Mucosa of descending colon (tissue), 3 donors: ENCODE measurements around the gene SLC43A3. TPM values are rescaled to one million over a fixed set of nuclear protein-coding genes. Genes with fewer than 3 reads are reported as not detected.

Source experiments
- ATAC-seq: fragments of 200-7000 bp; cut with Tn5 transposase; one replicate; pipeline ENCODE4 v1.9.1; 2020; ENCODE audit warnings: mild to moderate bottlenecking, moderate library complexity
- DNase-seq, 3 donors: peaks; one replicate each; pipeline ENCODE4 v3.0.0-alpha.2; 2020
- H3K36me3 ChIP-seq: fragments of 200-600 bp; one replicate; pipeline ENCODE4 v1.8.0; 2021; ENCODE audit warnings: low read depth, mild to moderate bottlenecking
- H3K4me1 ChIP-seq: fragments of 200-600 bp; one replicate; pipeline ENCODE4 v1.8.0; 2021; ENCODE audit warnings: low read depth, mild to moderate bottlenecking
- H3K4me3 ChIP-seq: fragments of 200-600 bp; one replicate; pipeline ENCODE4 v1.8.0; 2021; ENCODE audit warnings: mild to moderate bottlenecking
- H3K9me3 ChIP-seq: fragments of 200-600 bp; one replicate; pipeline ENCODE4 v1.8.0; 2021; ENCODE audit warnings: mild to moderate bottlenecking
- intact Hi-C, 2 donors: fragments of 100-400 bp; cut with DNase I in 1 of 2; cut with micrococcal nuclease in 1 of 2; formaldehyde crosslinking; loops; one replicate each; pipeline versions ENCODE4 v1.11.0 to v1.11.1; 2022; cut with DNase I, micrococcal nuclease
- total RNA-seq, 3 donors: library from RNA; stranded (reverse); fragmentation: NEBNext Ultra II Directional in 2 of 3; extraction: Animal tissue kit (Norgen Biotek cat#: 25700) in 2 of 3; gene quantifications; one replicate each; pipeline versions ENCODE4 v1.2.1 to v1.2.4, GENCODE V29; 2021 to 2023
- TF ChIP-seq, protein P1 (sequence below): fragments of 200-600 bp; IDR thresholded peaks from one replicate; pipeline ENCODE4 v1.8.0; 2022; ENCODE audit warnings: antibody characterized with exemption, mild to moderate bottlenecking
- donor health status: DM: no; HTN: no; CAD: no; lungs with moderate emphysema.
- donor health status: DM: no; HTN: no; CAD: no.
- donor health status: DM: no; HTN: yes; CAD: no.

Gene SLC43A3
- total RNA-seq, 3 donors from 2014 or later, result 6.3 to 24.4 (median 16.9) TPM

DNA sequence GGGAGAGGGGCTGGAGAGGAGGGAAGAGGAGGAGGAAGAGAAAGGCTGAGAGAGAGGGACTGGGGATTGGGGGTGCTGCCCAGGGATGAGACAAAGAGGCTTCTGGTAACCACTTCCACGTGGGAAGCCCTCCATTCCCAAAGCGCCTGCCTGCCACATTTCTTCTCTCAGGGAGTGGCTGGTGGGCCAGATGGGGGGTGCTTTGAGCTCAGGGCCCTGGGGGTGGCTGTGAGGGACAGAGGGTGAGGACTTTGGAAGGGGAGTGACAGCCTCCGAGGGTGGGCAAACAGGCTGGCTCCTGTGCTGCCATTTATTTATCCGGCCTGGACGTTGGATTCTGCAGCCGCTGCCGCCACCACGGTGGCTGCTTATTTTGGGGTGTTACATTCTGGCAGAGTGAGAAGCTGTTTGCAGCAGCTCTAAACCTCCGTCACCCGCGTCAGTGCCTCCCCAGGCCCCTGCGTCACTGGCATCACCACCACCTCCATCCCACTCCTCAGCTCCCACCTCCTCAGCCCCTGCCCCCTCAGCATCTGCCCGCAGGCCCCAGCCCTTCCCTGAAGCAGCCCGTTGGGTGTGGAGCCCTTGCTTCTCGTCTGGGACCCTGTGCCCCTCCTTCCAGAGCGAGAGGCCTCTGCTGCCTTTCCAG is 35.0 kb upstream of the SLC43A3 start:
- peaks cover 31% of the 10 kb centered on the region for H3K4me1 ChIP-seq
- no peaks in the 10 kb centered on the region for H3K9me3 ChIP-seq
- H3K4me3 ChIP-seq, result no peak overlapping the region
- DNase-seq, result peak in 2 of 3 donors; percentile 20 to 42
- ATAC-seq, result no peak
- TF ChIP-seq, protein P1, sequence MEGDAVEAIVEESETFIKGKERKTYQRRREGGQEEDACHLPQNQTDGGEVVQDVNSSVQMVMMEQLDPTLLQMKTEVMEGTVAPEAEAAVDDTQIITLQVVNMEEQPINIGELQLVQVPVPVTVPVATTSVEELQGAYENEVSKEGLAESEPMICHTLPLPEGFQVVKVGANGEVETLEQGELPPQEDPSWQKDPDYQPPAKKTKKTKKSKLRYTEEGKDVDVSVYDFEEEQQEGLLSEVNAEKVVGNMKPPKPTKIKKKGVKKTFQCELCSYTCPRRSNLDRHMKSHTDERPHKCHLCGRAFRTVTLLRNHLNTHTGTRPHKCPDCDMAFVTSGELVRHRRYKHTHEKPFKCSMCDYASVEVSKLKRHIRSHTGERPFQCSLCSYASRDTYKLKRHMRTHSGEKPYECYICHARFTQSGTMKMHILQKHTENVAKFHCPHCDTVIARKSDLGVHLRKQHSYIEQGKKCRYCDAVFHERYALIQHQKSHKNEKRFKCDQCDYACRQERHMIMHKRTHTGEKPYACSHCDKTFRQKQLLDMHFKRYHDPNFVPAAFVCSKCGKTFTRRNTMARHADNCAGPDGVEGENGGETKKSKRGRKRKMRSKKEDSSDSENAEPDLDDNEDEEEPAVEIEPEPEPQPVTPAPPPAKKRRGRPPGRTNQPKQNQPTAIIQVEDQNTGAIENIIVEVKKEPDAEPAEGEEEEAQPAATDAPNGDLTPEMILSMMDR, result no peak
- H3K36me3 ChIP-seq, result no peaks in the 10 kb centered on the region
- intact Hi-C loops, result loop anchor here in 1 of 2 donors (10.0 kb wide), 1 partner anchor 1053 kb away; no protein-coding TSS in a partner anchor

DNA sequence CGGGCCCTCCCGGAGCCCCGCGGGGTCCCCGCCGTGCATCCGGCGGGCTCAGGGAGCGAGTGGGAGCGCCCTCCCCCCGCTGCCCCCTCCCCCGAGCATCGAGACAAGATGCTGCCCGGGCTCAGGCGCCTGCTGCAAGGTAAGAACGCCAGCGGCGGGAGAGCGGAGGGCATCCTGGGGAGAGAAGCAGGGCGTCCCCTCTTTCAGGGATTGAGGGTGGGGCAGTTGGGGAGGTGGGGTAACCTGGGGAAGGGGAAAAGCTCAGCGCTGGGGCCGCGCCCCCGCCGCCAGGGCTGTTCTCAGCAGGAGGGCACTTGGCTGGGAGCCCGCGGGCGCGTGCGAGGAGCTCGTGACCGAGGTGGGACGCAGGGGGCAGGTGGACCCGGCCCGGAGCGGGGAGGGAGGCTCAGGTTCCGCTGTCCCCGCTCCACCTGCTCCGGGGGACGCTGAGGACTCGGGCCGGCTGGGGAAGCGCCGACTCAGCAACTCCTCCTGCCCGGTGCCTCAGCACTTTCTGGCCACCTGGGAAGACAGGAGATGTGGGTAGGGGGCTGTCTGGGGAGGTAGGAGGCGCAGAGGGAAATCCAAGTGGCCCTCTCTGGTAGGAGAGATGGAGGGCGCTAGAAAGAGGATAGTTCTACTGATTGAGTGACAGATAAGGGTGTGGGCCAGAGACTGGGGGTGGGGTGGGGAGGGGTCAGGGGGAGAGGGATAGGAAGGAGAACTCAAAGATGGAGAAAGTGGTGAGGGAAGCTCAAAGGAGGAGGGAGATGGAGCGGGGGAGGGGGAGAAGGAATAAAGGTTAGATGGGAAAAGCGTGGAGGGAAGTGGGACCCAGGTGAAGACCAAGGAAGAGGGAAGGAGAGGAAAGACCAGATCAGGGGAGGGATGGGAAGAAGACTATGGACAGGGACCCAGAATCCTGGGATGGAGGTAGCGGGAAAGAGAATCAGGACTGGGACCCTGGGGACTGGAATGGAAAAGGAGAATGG is 34.1 kb upstream of the SLC43A3 start:
- DNase-seq (peak in 1 of 3 donors; percentile 25), ATAC-seq (no peak)
- no peaks in the 10 kb centered on the region for H3K9me3 ChIP-seq
- no peaks in the 10 kb centered on the region for H3K36me3 ChIP-seq
- H3K4me3 ChIP-seq, result no peak overlapping the region
- TF ChIP-seq, protein P1, result no peak
- intact Hi-C loops, result loop anchor here in 1 of 2 donors (10.0 kb wide), 1 partner anchor 1054 kb away; no protein-coding TSS in a partner anchor
- H3K4me1 ChIP-seq, result peaks cover 31% of the 10 kb centered on the region

DNA sequence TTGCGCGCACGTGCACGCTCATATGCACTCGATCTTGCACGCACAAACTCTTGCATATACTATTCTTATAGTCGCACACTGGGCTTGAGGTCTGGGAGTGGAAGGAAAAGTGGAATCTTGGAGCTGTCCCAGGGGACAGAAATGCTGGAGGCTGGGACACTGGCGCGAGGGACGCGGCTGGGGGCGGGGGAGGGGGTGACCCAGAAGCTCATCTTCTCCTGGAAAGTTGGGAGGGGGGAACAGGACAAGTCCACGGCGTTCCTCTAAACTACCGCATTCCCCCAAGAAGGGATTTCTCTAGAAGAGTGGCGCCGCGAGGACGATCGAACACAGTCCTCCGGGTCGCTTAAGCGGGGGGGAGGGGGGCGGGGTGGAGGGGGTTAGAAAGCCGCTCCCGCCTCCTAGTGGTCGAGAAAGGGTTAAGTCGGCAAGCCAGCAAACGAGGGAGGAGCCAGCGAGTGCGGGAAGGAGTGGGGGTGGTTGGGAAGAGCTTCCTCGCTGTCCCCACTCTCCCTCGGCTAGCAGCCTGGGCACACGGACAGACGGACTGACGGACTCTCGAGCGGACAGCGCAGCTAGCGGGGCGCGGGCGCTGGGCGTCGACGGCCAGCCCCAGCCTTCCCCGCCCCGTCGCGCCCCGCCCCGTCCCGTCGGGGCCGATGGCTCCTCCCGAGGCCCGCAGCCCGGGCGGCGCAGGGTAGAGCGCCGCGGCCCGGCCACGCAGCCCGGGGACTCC is 33.3 kb upstream of the SLC43A3 start, which contains the start of gene RTN4RL2:
Gene RTN4RL2, plus strand, starts transcription at position 507 of the 736 bp plus-strand sequence. CDS start 338 bp downstream, outside the sequence.
- Histone ChIP-seq H3K4me3 (no peak within 1 kb of the TSS), H3K4me1 (peaks cover 31% of the 10 kb centered on the region), H3K36me3 (no peaks in the 10 kb centered on the region), H3K9me3 (no peaks in the 10 kb centered on the region)
- DNase-seq, result peak in 2 of 3 donors; percentile 35 to 61
- TF ChIP-seq, protein P1, result no peak
- peak; percentile 66 for ATAC-seq
- intact Hi-C loops, result loop anchor here in 1 of 2 donors (10.0 kb wide), 1 partner anchor 1055 kb away; no protein-coding TSS in a partner anchor

DNA sequence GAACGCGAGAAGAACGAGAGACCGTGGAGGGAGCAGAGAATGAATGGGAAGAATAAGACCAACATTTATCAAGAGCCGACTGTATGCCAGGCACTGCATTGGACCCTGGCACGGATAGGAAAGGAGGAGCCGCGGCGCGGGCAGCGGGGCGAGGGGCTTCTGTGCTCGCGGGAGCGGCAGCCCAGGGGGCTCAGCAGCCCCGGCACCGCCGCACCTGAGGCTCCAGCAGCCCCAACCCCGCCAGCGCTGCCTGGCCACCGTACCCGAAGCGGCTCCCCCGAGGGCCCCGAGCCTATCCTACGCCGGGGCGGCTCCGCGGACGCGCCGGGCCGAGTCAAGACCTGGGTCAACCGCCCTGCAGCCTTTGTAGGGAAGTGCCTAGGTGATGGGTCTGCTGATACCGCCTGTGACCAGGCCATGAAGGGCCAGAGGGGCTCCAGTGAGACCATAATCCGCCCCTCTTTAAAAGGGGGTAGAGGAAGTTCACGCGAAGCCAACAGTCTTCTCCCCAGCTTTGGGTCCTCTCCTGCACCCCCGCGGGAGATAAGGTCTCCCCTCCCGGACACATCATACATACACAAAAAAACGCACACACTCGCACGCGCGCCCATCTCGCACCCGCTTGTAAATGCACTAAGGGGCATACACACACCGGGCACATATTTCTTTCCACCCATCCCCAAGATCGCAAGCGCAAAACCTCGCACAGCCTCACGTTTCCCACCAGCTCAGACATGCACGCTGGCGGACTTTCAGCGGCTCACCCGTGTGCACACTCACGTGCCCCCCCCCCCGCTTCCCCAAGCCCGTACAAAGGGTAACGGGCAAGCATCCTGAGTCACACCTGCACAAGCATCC is 32.5 kb upstream of the SLC43A3 start:
- Histone ChIP-seq H3K4me3 (no peak overlapping the region), H3K4me1 (peaks cover 31% of the 10 kb centered on the region), H3K9me3 (no peaks in the 10 kb centered on the region), H3K36me3 (no peaks in the 10 kb centered on the region)
- ATAC-seq, result peak; percentile 8
- peak in 2 of 3 donors; percentile 48 to 52 for DNase-seq
- TF ChIP-seq, protein P1, result no peak
- intact Hi-C loops, result loop anchor here (5.0 to 10.0 kb wide), 2 partner anchors 68 to 1055 kb away; no protein-coding TSS in a partner anchor
